Activated CD4-positive, alpha-beta T cell treated with anti-CD3 and anti-CD28 coated beads, Interleukin-2, amount 50 U/mL, for 24 hours (primary cell): ENCODE results near the gene CDKL5.
"Not testable (repeated sequence)": the region's sequence is repeated elsewhere in the genome, so short reads cannot be mapped to it uniquely, and the experiment has no call there.

Experiments used
- DNase-seq, 2 donors: peaks; one replicate each; pipeline ENCODE4 v3.0.0-alpha.2; 2020; ENCODE audit warnings: low read depth in 1 of 2, low spot score in 1 of 2

CDKL5 gene

DNA sequence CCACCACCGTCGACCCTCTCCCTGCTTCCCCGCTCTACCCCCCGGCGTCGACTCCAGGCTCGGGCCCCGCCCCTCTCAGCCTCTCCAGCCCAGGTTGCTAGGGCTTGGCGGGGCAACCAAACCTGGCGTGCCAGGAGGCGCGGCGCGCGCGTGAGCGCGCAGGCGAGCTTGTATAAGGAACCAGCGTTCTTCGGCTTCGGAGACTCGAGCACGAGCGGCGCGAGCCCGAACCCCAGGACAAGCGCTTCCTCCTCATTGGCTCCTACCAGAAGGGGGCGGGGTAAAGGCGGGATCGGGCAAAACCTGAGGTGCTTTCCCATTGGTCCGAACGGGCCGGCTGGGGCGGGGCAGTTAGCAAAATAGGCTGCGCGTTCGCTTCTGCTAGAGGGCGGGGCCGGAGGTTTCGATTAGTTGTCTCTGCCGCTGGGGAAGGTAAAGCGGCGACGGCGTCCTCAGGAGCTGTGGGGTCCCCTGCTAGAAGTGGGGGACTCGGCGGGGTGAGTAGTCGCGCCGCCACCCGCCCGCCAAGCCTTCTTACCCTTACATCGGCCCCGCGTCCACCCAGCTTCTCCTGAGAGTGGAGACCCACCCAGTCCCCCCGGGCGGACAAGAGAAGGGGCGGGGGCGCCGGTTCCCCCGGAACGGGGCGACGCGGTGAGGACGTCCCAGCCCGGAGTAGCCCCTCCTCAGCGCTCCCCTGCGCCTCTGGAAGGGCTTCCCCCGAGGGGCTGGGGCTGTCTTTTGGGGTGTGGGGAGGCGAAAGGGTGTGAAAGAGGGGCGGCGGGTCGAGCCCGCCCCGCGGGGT is at the start of gene CDKL5:
TSS of gene CDKL5 (plus strand) at position 410 of the 805 bp plus-strand sequence. CDS start 81,489 bp downstream, outside the sequence.
- peak; percentile 85 to 95 for DNase-seq

GRCh38 chrX:18377796-18378195 is 47.6 kb upstream of the CDKL5 start:
- no peak for DNase-seq

- no peak for DNase-seq
These were observed 35.4 kb upstream of the CDKL5 start for GRCh38 chrX:18389966-18390365.

GRCh38 chrX:18390941-18391538 is 34.4 kb upstream of the CDKL5 start:
- peak; percentile 16 to 53 for DNase-seq

- DNase-seq = no peak
These were observed 30.9 kb upstream of the CDKL5 start for GRCh38 chrX:18394477-18394876.

GRCh38 chrX:18401848-18402213 is 23.6 kb upstream of the CDKL5 start:
- no peak for DNase-seq

- DNase-seq = no peak
These were observed 18.7 kb upstream of the CDKL5 start for GRCh38 chrX:18406531-18407266.

- no peak for DNase-seq
These were observed 15.4 kb upstream of the CDKL5 start for GRCh38 chrX:18410038-18410437.

- no peak for DNase-seq
These were observed 10.0 kb upstream of the CDKL5 start for GRCh38 chrX:18415386-18415785.

GRCh38 chrX:18422325-18422724 is 3.1 kb upstream of the CDKL5 start:
- no peak for DNase-seq

- DNase-seq = no peak
These were observed 2.5 kb upstream of the CDKL5 start for GRCh38 chrX:18422886-18423285.

DNA sequence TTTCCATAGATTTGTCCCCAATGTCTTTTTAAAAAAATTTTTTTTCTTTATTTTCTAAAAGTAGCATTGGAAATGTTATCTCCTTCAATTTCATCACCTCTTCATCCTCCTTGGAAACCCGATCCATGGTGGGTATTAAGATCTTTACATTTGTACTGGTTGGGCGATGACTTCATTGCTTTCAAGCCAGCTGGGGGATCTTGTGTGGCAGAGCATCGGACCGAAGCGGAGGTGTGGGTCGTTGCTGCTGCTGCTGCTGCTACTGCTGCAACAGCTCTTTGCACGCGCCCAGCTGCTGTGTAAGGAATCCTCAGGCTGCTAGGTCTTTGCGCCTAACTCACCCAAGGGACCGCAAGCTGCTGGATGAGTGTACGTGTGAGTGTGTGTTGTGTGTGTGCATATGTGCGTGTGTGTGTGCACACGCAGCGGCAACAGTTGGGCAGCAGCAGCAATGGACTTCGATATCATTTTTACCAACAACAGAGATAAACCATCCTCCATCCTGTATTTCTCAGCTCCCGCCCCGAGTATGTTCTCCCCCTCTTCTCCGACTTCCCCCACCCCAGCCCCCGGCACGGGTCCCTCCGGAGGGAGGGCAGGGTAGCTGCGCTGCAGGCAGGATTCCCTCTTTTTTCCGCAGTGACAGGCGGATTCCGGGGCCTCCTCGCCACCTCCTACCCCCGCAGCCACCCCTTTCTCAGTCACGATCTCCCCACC is 768 bp upstream of the CDKL5 start:
- no peak for DNase-seq

GRCh38 chrX:18426004-18426320 is 554 bp downstream of the CDKL5 start:
- no peak for DNase-seq

- DNase-seq = no peak
These were observed 2.6 kb downstream of the CDKL5 start for GRCh38 chrX:18428006-18428405.

DNA sequence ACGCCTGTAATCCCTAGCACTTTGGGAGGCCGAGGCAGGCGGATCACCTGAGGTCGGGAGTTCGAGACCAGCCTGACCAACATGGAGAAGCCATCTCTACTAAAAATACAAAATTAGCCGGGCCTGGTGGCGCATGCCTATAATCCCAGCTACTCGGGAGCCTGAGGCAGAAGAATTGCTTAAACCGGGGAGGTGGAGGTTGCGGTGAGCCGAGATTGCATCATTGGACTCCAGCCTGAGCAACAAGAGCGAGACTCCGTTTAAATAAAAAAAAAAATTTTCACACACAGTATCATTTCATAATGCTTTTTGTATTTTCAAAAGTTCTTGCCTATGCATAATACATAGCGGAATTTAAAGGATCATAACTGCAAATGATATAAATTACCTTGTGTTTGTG is 7.9 kb downstream of the CDKL5 start:
- DNase-seq = not testable (repeated sequence)

GRCh38 chrX:18434896-18435295 is 9.5 kb downstream of the CDKL5 start:
- DNase-seq = no peak

GRCh38 chrX:18436017-18436416 is 10.6 kb downstream of the CDKL5 start:
- DNase-seq = no peak

DNA sequence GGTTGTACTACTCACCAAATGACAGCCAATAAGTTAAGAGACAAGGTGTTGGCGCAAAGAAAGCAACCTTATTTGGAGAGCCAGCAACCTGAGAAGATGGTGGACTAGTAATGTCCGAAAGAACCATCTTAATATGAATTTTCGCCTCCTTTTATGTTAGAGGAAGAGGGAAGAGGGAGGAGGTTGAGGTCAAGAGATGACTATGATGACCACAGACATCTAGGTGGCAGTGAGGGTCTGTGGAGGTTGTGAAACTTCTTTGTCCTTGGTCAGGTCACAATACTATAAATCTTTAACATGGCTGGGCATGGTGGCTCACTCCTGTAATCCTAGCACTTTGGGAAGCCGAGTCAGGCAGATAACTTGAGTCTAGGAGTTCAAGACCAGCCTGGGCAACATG is 15.4 kb downstream of the CDKL5 start:
- DNase-seq = no peak

DNA sequence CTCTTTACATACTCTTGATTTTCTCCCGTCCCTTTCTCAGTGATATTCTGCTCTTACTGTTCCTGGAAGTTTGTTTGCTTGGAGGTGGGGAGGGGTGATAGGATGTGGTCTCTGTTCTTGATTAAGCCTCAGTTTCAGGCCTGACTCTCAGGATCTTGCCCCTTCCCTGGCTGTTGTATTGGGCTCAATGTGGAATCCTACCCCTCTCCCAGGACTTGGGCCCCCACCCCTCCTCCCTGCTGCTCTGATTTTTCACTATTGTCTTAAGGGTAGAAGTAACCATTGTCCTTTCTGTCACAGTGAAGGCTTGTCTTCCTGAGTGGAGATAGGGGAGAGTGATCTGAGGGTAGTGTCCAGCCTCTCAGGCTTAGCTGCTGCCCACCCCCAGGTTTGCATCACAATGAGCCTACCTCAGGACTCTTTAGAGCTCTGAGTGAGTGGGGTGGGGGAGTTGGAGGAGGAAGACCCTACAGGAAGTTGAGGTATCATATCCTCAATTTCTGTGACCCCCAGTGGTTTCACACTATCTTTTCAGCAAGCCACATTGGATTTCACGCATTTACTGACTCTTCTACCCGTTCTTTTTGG is 16.5 kb downstream of the CDKL5 start:
- no peak for DNase-seq

- DNase-seq = no peak
These were observed 23.0 kb downstream of the CDKL5 start for GRCh38 chrX:18448416-18448815.

GRCh38 chrX:18449236-18449635 is 23.8 kb downstream of the CDKL5 start:
- no peak for DNase-seq
